Epithelial cell of esophagus (primary cell): ENCODE results near the gene BTG4.
A peak's percentile ranks its signal among the peaks of the same experiment; 100 is the strongest.

Experiments
- DNase-seq: peaks from one replicate; pipeline ENCODE4 v3.0.0; 2010; ENCODE audit warnings: low read depth
- H3K4me3 ChIP-seq: 2 replicates; pipeline ENCODE4 v1.5.1; 2011; ENCODE audit warnings: mild to moderate bottlenecking, low read length, control low read depth
- CTCF ChIP-seq: IDR thresholded peaks from 2 replicates; pipeline ENCODE4 v1.5.1; 2011; ENCODE audit warnings: low read depth, mild to moderate bottlenecking, low read length, control low read depth, inconsistent platforms; ENCODE audit not compliant: insufficient read depth; ENCODE audit errors: missing control alignments

BTG4 gene

GRCh38 chr11:111535281-111535680, 23.1 kb upstream of the BTG4 start:
- no peak overlapping the region for H3K4me3 ChIP-seq
- no peak for DNase-seq
- TF ChIP-seq CTCF = no peak

GRCh38 chr11:111532365-111532709, 20.2 kb upstream of the BTG4 start:
- no peak overlapping the region for H3K4me3 ChIP-seq
- TF ChIP-seq CTCF = no peak
- DNase-seq = peak; percentile 61

GRCh38 chr11:111531687-111532364, 19.6 kb upstream of the BTG4 start:
- H3K4me3 ChIP-seq = no peak overlapping the region
- TF ChIP-seq CTCF = no peak
- peak; percentile 97 for DNase-seq

- no peak overlapping the region for H3K4me3 ChIP-seq
- peak; percentile 62 for DNase-seq
- TF ChIP-seq CTCF = no peak
Observed at GRCh38 chr11:111531136-111531535, 18.9 kb upstream of the BTG4 start.

- DNase-seq = peak; percentile 61
- no peak for TF ChIP-seq CTCF
- no peak overlapping the region for H3K4me3 ChIP-seq
Observed at GRCh38 chr11:111530091-111530490, 17.9 kb upstream of the BTG4 start.

- DNase-seq = no peak
- H3K4me3 ChIP-seq = no peak overlapping the region
- peak; percentile 27 for TF ChIP-seq CTCF
Observed at GRCh38 chr11:111528557-111528956, 16.4 kb upstream of the BTG4 start.

GRCh38 chr11:111527279-111527678, 15.1 kb upstream of the BTG4 start:
- TF ChIP-seq CTCF = no peak
- DNase-seq = no peak
- H3K4me3 ChIP-seq = no peak overlapping the region
